ENCODE data around the gene PDK2. TPM values are rescaled to one million over a fixed set of nuclear protein-coding genes. Genes with fewer than 3 reads are reported as not detected.

The PDK2 gene
- total RNA-seq, 1 donor from 2014 or later: 13.3 TPM

DNA sequence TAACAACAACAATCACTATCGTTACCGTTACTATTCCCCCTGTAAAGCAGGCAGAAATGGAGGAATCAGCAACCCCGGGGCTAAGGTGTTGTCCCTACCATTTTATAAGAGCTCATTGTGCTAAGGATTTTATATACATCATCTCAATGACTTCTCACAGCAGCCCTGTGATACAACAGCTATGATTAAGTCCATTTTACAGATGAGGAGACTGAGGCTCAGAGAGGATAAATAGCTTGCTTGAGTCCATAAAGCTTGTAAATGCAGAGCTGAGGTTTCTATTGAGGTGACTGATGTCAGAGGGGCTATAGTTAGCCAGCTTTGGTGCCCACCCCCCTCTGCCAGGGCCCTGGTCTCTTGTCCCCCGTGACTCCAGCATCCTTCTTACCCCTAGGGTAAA is 16.7 kb upstream of the PDK2 start:
- no peak for DNase-seq (ENCODE audit: low read depth in 2 of 2)

DNA sequence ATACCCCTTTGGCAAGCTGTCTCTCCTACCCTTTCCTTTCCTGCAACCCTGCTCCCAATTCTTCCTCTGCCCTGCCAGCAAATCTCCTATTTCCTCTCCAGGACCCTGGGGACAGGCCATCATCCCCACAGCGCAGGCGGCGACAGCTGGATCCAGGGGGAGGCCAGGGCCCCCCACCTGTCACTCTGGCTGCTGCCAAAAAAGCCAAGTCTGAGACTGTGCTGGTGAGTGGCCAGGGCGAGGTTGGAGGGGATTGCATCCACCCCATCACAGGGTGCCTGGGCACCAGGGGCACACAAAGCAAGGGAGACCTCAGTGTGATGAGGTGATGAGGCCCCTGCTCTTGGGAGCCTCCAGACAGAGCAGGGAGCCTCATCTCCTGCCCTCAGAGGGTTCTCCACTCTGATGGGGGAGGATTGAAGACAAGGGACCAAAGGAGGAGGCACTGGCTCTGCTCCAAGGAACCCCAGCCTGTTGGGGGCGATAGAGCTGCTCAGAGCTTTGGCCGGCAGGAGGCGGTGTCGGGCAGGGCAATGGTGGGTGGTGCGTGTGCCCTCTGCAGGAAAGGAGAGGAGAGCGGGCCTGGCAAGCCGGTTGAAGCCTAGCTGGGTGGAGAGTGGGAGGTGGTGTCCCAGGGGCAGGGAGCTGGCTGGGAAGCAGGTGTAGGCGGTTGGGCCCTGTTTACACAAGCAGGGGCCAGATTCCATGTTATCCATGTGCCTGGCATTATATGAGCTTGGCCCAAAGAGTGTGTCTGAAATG is 15.6 kb upstream of the PDK2 start:
- peak; percentile 61 to 66 for DNase-seq (ENCODE audit: low read depth in 2 of 2)

DNA sequence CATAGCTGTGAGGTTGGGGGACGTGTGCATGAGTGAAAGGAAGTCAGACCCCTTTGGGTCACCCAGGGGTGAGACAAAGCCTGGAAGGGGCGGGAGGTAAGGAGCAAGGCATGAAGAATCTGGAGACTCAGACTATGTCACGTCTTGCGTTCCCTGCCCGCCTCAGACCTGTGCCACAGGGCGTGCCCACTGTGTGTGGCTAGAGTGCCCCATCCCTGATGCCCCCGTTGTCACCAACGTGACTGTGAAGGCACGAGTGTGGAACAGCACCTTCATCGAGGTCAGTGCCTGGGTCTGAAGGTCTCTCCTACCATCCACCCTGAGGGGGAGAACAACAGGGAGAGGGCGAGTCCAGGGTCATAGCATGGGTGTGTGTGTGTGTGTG is 15.1 kb upstream of the PDK2 start:
- DNase-seq (ENCODE audit: low read depth in 2 of 2): no peak

DNA sequence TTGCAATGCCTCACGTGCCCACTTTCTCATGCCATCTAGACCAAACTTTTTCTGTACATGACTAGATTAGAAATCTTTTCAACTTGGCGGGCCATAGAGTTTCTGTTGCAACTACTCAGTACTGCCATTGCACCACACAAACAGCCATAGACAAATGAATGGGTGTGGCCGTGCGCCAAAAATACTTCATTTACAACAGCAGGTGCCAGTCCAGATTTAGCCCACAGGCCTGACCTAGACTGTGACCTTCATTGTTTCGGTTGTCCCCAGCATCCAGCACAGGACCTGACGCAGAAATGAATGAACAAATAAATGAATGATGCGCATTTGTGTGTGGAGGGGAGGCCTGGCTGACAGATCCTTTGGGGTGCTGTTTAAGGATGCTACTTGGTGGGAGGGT is 14.3 kb upstream of the PDK2 start:
- DNase-seq (ENCODE audit: low read depth in 2 of 2): peak; percentile 59 to 95

DNA sequence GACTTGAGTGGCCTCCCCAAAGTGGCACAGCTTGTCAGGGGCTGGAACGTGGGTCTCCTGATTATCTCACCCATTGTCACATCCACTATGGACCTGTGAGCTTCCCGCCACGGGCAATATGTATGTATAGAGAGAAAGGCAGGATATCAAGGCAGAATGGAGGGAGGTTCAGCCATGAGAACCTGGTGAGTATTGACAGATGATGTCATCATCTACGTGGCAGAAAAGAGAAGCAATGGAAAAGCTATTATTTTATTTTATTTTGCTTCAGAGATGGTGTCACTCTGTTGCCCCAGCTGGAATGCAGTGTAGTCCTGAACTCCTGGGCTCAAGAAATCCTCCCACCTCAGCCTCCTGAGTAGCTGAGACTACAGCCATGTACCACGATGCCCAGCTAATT is 13.4 kb upstream of the PDK2 start:
- no peak for DNase-seq (ENCODE audit: low read depth in 2 of 2)

DNA sequence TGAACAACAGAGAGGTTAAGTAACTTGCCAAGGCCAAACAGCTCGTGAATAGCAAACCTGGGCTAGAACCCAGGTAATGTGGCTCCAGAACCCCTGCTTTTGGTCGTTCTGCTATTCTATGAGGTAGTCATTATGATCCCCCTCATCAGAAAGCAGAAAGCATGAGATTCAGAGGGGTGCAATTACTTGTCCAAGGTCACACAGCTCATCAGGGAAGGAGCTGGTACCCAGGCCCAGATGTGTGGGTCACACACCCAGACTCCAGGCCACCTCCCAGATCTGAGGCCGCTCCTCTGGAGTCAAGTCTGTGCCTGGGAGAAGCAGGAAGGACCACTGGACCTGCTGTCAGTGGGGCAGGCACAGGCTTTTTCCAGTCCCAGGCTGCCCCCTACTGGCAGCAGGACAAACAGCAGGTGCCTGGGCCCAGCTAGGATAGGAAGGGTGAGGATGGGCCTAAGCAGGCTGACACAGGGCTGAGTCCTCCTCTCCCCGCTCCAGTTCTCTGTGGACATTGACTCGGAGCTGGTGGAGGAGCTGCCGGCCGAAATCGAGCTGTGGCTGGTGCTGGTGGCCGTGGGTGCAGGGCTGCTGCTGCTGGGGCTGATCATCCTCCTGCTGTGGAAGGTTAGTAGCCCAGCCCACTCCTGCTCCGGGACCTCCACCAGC is 7.8 kb upstream of the PDK2 start:
- DNase-seq (ENCODE audit: low read depth in 2 of 2): peak; percentile 71 to 75

DNA sequence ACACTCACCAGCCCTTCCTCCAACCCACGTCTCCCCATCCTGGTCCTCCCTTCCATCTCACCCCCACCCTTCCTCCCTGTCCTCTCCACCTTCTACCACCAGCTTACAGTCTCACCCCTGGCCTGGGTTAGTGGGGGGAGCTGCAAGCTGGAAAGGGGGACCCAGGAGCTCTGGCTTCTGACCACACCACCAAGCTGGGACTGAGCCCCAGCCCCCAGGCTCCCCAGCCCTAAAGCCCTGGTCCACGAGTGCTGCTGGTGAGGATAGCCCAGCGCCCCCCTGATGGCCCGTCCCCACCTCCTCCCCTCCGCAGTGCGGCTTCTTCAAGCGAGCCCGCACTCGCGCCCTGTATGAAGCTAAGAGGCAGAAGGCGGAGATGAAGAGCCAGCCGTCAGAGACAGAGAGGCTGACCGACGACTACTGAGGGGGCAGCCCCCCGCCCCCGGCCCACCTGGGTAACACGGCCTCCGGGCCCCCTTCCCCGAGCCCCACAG is 7.2 kb upstream of the PDK2 start:
- DNase-seq (ENCODE audit: low read depth in 2 of 2): no peak

DNA sequence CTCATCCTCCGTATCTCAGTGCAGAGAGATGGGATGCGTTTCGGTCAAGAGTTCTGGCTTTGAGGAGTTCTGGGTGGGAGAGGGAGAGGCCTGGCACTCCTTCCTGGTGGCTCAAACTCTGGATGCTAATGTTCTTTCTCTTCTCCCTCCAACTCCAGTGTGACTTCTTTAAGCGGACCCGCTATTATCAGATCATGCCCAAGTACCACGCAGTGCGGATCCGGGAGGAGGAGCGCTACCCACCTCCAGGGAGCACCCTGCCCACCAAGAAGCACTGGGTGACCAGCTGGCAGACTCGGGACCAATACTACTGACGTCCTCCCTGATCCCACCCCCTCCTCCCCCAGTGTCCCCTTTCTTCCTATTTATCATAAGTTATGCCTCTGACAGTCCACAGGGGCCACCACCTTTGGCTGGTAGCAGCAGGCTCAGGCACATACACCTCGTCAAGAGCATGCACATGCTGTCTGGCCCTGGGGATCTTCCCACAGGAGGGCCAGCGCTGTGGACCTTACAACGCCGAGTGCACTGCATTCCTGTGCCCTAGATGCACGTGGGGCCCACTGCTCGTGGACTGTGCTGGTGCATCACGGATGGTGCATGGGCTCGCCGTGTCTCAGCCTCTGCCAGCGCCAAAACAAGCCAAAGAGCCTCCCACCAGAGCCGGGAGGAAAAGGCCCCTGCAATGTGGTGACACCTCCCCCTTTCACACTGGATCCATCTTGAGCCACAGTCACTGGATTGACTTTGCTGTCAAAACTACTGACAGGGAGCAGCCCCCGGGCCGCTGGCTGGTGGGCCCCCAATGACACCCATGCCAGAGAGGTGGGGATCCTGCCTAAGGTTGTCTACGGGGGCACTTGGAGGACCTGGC is 6.0 kb upstream of the PDK2 start:
- DNase-seq (ENCODE audit: low read depth in 2 of 2): no peak

DNA sequence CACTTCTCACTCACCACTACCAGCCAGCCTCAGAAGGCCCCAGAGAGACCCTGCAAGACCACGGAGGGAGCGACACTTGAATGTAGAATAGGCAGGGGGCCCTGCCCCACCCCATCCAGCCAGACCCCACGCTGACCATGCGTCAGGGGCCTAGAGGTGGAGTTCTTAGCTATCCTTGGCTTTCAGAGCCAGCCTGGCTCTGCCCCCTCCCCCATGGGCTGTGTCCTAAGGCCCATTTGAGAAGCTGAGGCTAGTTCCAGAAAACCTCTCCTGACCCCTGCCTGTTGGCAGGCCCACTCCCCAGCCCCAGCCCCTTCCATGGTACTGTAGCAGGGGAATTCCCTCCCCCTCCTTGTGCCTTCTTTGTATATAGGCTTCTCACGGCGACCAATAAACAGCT is 5.1 kb upstream of the PDK2 start:
- no peak for DNase-seq (ENCODE audit: low read depth in 2 of 2)

DNA sequence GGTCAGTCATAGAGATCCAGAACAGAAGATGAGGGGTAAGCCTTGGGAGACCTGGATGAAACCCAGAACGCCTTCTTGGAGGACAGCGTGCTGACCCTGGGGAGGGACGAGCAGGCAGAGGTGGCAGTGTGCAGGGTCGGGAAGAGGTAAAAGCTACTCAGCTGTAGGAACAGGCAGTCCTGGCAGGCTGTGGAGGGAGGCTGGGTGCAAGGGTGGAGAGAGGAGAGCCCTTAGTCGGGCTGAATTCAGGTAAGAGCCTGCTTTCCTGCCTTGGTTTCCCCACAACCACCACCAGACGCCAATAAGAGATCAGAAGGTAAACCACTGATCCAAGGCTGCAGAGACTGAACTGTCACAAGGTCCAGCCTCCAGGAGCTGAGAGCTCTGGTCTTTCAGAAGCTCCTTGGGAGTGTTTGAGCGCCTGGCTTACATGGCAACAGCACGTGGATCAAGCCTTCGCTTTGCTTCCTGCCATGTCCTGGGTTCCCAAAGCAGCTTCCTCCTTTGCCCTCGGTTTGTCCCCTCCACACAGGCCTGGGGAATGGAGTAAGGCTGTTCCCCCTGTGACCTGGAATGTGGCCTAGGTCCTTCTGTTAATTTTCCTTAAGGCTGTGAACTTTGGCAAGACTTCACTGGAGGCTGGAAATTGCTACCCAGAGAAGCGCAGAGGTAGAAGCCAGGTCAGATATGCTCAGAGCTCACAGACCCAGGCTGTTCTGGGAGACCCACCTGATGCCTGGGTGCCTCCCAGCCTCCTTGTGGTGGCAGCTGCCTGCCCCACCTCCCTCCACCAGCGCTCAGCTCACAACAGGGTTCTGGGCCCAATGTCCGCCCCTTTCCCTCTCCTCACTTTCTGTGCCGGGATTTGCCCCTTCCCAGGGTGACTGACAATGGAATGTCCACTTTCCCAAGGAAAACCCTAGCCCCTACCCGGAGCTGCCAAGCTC is 3.9 kb upstream of the PDK2 start:
- no peak for DNase-seq (ENCODE audit: low read depth in 2 of 2)

DNA sequence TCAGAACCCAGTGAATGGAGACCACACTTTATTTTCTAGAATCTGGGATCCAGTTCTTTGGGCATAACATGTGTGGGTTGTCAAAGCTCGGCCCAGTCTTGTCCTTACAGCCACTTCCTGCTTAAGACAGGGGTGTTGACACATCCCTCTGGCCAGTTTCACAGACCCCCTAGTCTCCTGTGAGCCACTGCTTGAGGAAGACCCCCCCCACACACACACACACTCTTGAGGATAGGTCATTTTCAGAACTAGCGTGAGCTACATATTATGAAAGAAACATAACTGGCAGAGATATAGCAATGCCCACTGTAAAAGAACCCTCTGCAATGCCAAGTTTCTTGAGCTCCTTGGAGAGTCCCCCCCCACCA is 3.2 kb upstream of the PDK2 start:
- no peak for DNase-seq (ENCODE audit: low read depth in 2 of 2)

DNA sequence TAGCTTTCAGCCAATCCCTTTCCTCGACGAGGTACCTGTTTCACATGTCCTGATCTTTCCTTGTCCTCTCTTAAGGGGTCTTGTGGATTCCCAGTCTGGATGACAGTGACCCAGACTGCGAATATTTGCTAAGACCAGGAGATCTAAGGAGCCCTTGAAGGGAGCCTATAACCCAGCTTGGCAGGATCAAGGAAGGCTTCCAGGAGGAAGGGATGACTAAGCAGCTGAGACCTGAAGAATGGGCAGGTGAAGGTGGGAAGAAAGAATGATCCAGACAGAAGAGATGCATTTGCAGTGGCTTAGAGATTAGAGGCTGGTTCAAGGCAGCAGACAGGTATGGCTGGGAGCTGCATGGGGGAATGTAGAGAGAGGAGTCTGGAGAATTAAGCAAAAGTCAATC is 1.9 kb upstream of the PDK2 start:
- no peak for DNase-seq (ENCODE audit: low read depth in 2 of 2)

DNA sequence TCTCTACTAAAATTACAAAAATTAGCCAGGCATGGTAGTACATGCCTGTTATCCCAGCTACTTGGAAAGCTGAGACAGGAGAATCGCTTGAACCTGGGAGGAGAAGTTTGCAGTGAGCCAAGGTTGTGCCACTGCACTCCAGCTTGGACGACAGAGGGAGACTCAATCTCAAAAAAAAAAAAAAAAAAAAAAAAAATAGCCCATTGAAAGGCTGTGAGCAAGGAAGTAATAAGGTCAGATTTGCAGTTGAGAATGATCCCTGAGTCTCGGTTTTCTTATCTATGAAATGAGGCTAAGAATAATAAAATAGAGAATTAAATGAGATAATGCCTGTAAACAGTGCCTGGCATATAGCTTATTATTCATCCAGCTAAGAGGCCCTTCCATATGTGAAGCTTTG is 1.3 kb upstream of the PDK2 start:
- no peak for DNase-seq (ENCODE audit: low read depth in 2 of 2)

DNA sequence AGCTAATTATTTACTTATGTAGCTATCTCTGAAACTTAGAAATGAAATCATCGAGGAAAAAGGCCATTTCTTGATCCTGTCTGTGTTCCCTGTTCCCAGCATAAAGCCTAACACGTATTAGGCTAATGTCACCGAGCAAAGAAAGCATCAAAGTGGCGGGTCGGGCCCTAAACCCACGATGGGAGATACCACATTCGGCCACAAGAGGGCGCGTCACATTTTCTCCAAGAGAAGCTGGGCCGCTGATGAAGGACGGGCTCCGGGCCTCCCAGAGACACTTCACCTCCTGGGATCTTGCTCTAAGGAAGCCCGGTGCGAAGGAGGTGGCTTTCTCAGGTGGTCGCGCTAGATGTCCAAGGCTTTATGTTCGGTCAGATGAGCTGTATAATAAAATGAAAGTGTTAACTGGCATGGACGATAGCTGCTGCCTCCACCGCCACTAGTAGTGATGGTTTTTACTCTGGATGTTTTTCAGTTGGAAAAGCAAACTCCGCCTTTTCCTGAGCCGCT is 853 bp upstream of the PDK2 start:
- DNase-seq (ENCODE audit: low read depth in 2 of 2): peak; percentile 87 to 89

DNA sequence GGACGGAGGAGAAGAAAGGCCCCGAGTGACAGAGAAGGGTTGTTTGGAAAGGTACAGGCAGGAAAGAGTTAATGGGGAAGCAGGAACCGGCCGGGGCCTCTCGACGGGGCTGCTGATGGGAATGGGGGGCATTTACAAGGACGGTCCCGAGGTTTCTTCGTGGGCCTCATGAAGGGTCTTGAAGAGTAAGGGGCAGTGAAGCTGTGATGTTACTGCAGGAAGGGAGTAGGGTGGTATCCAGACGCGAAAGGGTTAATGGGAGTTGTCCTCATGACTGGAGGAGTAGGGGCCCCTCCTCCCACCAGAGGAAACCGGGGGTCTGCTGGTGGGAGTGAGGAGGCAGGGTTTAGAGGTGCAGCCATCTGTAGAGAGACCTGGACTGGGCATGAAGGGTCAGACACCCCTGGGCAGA is 481 bp downstream of the PDK2 start:
- peak in 1 of 2 donors; percentile 40 for DNase-seq (ENCODE audit: low read depth in 2 of 2)

DNA sequence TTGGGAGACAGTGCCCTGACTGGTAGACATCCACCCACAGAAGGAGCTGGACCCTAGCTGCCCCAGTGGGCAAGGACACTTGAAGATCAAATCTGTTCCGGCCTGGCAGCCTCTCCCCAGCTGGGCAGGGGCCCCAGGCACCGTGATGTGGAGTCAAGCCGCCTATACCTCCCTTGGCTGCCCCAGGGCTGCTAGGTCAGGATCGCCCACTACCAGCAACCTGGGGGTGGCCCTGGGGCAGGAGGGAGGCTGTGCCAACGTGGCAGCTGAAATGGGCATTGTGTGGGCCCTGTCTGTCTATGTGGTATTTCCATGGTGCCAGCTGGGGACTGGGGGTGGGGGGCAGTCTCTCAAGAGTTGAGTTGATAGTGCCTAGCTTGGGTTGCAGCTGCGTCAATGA is 941 bp downstream of the PDK2 start:
- DNase-seq (ENCODE audit: low read depth in 2 of 2): no peak

DNA sequence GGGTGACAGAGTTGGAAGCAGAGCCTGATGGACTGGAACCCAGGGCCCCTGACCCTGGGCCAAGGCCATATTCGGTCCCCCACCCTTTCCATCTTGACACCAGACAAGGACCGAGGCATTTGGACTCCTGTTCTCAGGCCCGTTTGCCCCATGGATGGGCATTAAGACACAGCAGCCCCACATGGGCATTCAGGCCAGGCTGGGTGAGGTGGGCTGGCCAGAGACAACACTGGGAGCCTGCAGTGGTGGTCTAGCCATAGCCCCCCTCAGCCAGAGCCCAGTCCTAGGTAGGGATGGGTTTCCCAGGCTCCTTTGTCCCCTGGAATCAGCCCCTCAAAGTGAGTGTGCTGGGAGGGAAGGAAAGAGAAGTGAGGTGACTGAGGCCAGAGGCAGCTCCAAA is 1.6 kb downstream of the PDK2 start:
- no peak for DNase-seq (ENCODE audit: low read depth in 2 of 2)

DNA sequence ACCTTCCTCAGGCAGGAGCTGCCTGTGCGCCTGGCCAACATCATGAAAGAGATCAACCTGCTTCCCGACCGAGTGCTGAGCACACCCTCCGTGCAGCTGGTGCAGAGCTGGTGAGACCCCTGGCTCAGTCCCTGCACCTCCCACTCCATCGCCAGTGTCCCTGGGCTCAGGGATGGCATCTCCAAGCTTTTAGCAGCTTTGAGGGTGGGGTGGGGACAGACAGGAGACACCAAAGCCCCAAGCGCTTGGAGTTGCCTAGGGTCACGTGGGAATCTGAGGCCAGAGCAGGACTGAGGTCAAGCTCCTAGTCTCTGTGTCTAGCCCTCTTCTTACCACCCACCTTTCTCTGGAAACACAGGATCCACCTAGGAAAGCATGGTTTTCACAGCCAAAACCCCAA is 2.3 kb downstream of the PDK2 start:
- DNase-seq (ENCODE audit: low read depth in 2 of 2): no peak

DNA sequence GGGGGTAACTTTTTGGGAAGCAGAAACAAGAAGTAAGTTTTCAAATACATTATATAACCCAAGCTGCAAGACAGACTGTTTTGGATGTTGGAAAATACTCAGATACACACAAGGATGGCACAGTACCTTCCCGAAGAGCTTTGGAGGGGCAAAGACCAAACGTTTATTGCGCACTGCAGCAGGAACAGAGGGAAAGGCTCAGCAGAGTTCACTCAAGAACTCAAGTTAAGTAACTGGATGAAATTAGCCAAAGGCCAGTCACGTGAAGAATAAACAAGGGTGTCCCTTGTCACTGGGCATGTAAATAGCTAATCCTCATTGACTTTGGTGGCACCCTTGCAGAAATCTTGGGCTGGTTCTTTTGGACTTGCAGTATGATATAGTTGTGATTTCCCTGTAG is 2.8 kb downstream of the PDK2 start:
- no peak for DNase-seq (ENCODE audit: low read depth in 2 of 2)

DNA sequence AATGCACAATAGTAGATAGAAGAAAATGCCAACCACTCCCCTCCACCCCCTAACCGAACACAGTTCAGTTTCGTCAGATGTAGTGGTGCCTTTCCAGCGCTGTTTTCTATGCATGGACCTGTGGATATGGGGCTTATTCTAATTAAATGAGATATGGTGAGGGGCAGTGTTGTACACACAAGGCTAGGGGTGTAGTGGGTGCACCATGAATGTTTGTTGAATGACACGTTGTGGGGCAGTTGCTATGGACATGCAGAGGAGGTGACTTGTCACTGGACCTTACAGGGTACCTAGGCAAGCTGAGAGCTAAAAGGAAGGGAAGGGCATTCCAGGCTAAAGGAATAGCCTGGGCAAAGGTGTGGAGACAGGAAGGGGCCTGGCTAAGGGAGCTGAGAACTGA is 3.4 kb downstream of the PDK2 start:
- DNase-seq (ENCODE audit: low read depth in 2 of 2): no peak

DNA sequence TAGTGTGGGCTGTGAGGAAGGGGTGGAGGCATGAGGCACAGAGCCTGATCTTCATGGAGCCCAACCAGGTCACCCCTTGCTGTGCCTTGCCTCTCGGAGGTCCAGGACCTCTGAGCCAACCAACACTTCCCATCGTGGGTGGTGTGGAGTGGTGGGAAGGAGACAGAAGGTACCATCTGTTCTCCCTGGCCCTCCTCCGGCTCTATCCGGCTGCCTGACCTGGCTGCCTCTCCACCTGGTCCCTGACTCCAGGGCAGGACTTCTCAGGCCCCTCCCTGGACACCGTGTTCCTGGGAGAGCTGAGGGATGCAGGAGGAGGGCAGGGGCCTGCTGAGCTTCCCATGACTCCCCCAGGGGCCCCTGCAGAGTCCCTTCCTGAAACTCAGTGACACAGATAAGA is 3.9 kb downstream of the PDK2 start:
- no peak for DNase-seq (ENCODE audit: low read depth in 2 of 2)
